MCF 10A (cell line): ENCODE measurements around the gene C2. TPM values are rescaled to one million over a fixed set of nuclear protein-coding genes. Genes with fewer than 3 reads are reported as not detected.
"Not testable (repeated sequence)": the region's sequence is repeated elsewhere in the genome, so short reads cannot be mapped to it uniquely, and the experiment has no call there.

Experiments
- BruUV-seq: library from RNA; stranded (reverse); fragments of 400-500 nt; replicated peaks from 2 replicates; lab custom pipeline; 2021; lab: Mats Ljungman, UMichigan
- CTCF ChIA-PET: fragments of 300-600 bp; sonication (Branson Sonifier 250); formaldehyde crosslinking; extraction: SDS; loops from one replicate; lab custom pipeline; 2021; ENCODE audit warnings: antibody characterized with exemption, inconsistent platforms; lab: Yijun Ruan, JAX
- POLR2A ChIA-PET: fragments of 300-600, 350-650 bp; sonication (Branson Sonifier 250); formaldehyde crosslinking; extraction: SDS; loops from one replicate; lab custom pipeline; 2020; ENCODE audit warnings: antibody characterized with exemption, inconsistent platforms; lab: Yijun Ruan, JAX
- DNase-seq: peaks from one replicate; pipeline ENCODE4 v3.0.0-alpha.2; 2018; ENCODE audit not compliant: unreplicated experiment
- H3K27ac Mint-ChIP-seq: one replicate; pipeline ENCODE4 v1.8.0; 2022; ENCODE audit warnings: mild to moderate bottlenecking, low read depth, mixed read lengths; ENCODE audit not compliant: unreplicated experiment
- H3K27me3 Mint-ChIP-seq: one replicate; pipeline ENCODE4 v1.8.0; 2022; ENCODE audit warnings: mixed read lengths; ENCODE audit not compliant: insufficient read depth, unreplicated experiment
- H3K36me3 Mint-ChIP-seq: one replicate; pipeline ENCODE4 v1.8.0; 2022; ENCODE audit warnings: mild to moderate bottlenecking, moderate library complexity, mixed read lengths; ENCODE audit not compliant: insufficient read depth, unreplicated experiment
- H3K4me1 Mint-ChIP-seq: one replicate; pipeline ENCODE4 v1.8.0; 2022; ENCODE audit warnings: mixed read lengths; ENCODE audit not compliant: insufficient read depth, unreplicated experiment
- H3K4me3 Mint-ChIP-seq: one replicate; pipeline ENCODE4 v1.8.0; 2022; ENCODE audit warnings: mild to moderate bottlenecking, moderate library complexity, mixed read lengths; ENCODE audit not compliant: unreplicated experiment
- H3K9me3 Mint-ChIP-seq: one replicate; pipeline ENCODE4 v1.8.0; 2022; ENCODE audit warnings: mixed read lengths; ENCODE audit not compliant: unreplicated experiment
- intact Hi-C: fragments of 100-400 bp; cut with micrococcal nuclease; formaldehyde crosslinking; loops from 2 replicates; pipeline ENCODE4 v1.14.1; 2022
- microRNA-seq: library from miRNA; unstranded; fragments of <30 nt; microRNA quantifications from one replicate; pipeline ENCODE4 v1.2.0, GENCODE V29; 2022
- total RNA-seq: library from RNA; stranded (reverse); gene quantifications from 2 replicates; pipeline ENCODE4 v1.2.3, GENCODE V29; 2022

Gene C2
- total RNA-seq, 1 experiment from 2014 or later, result not detected

GRCh38 chr6:31989363-31989762, 61.8 kb downstream of the C2 start:
- intact Hi-C loops, BruUV-seq, H3K36me3 Mint-ChIP-seq, CTCF ChIA-PET, H3K4me1 Mint-ChIP-seq, H3K27ac Mint-ChIP-seq, DNase-seq, POLR2A ChIA-PET, H3K27me3 Mint-ChIP-seq, H3K4me3 Mint-ChIP-seq, H3K9me3 Mint-ChIP-seq: not testable (repeated sequence)

GRCh38 chr6:31994421-31994820, 66.9 kb downstream of the C2 start:
- BruUV-seq, H3K27ac Mint-ChIP-seq: not testable (repeated sequence)

More at GRCh38 chr6:31994421-31994820, 66.9 kb downstream of the C2 start:
- H3K27me3 Mint-ChIP-seq, H3K9me3 Mint-ChIP-seq, intact Hi-C loops, CTCF ChIA-PET, H3K4me3 Mint-ChIP-seq, H3K4me1 Mint-ChIP-seq, POLR2A ChIA-PET, DNase-seq, H3K36me3 Mint-ChIP-seq: not testable (repeated sequence)

Small RNA genes within 50 kb of the gene (microRNA-seq; reads per million reads assigned to microRNA genes)
- not detected for gene MIR1236

Other genes starting within 250 kb of the C2 start
- 0.64 and 1.4 TPM in 2 replicates for gene LY6G5C, start 246.7 kb upstream of the C2 start, total RNA-seq
- gene ABHD16A, start 224.4 kb upstream of the C2 start, total RNA-seq, result 32.1 and 42.7 TPM in 2 replicates
- not detected in 2 replicates for gene LY6G6F, start 220.9 kb upstream of the C2 start, total RNA-seq
- gene LY6G6D, start 212.4 kb upstream of the C2 start, total RNA-seq, result not detected in 2 replicates
- 0.32 TPM in 1 of 2 replicates, not detected in the other for gene LY6G6C, start 206.0 kb upstream of the C2 start, total RNA-seq
- gene MPIG6B, start 204.3 kb upstream of the C2 start, total RNA-seq, result not detected in 2 replicates
- 8.5 and 13.5 TPM in 2 replicates for gene DDAH2, start 198.4 kb upstream of the C2 start, total RNA-seq
- gene CLIC1, start 191.2 kb upstream of the C2 start, total RNA-seq, result 511 and 632 TPM in 2 replicates
- 36.6 and 43.1 TPM in 2 replicates for gene MSH5, start 187.7 kb upstream of the C2 start, total RNA-seq
- 4.3 and 5.1 TPM in 2 replicates for gene SAPCD1, start 165.1 kb upstream of the C2 start, total RNA-seq
- 2.0 and 3.1 TPM in 2 replicates for gene VWA7, start 150.4 kb upstream of the C2 start, total RNA-seq
- 133 and 200 TPM in 2 replicates for gene VARS1, start 132.0 kb upstream of the C2 start, total RNA-seq
- gene LSM2, start 120.8 kb upstream of the C2 start, total RNA-seq, result 36.9 and 47.4 TPM in 2 replicates
- gene HSPA1L, start 112.4 kb upstream of the C2 start, total RNA-seq, result 0.35 and 0.79 TPM in 2 replicates
- 20.3 and 34.0 TPM in 2 replicates for gene HSPA1A, start 112.2 kb upstream of the C2 start, total RNA-seq
- gene HSPA1B, start 100.0 kb upstream of the C2 start, total RNA-seq, result 29.8 and 51.6 TPM in 2 replicates
- 19.7 and 43.8 TPM in 2 replicates for gene NEU1, start 64.9 kb upstream of the C2 start, total RNA-seq
- gene SLC44A4, start 48.7 kb upstream of the C2 start, total RNA-seq, result not detected in 2 replicates
- 20.2 and 21.8 TPM in 2 replicates for gene EHMT2, start 30.0 kb upstream of the C2 start, total RNA-seq
- 3.6 and 4.0 TPM in 2 replicates for gene ZBTB12, start 25.6 kb upstream of the C2 start, total RNA-seq
- gene CFB, start 18.4 kb downstream of the C2 start, total RNA-seq, result 24.5 and 24.6 TPM in 2 replicates
- 90.7 and 113 TPM in 2 replicates for gene NELFE, start 31.3 kb downstream of the C2 start, total RNA-seq
- 53.1 and 66.2 TPM in 2 replicates for gene SKIC2, start 31.5 kb downstream of the C2 start, total RNA-seq
- 39.1 and 41.4 TPM in 2 replicates for gene DXO, start 44.4 kb downstream of the C2 start, total RNA-seq
- gene C4A, start 54.3 kb downstream of the C2 start, total RNA-seq, result 7.7 and 16.2 TPM in 2 replicates
- 7.7 and 12.7 TPM in 2 replicates for gene C4B, start 87.1 kb downstream of the C2 start, total RNA-seq
- gene CYP21A2, start 110.7 kb downstream of the C2 start, total RNA-seq, result 0.33 and 0.88 TPM in 2 replicates
- gene TNXB, start 181.6 kb downstream of the C2 start, total RNA-seq, result 3.0 and 4.3 TPM in 2 replicates
- 65.6 and 86.5 TPM in 2 replicates for gene ATF6B, start 200.5 kb downstream of the C2 start, total RNA-seq
- gene FKBPL, start 202.6 kb downstream of the C2 start, total RNA-seq, result 4.8 and 5.8 TPM in 2 replicates
- gene PRRT1, start 224.2 kb downstream of the C2 start, total RNA-seq, result 0.17 and 0.19 TPM in 2 replicates
- 3.7 and 5.4 TPM in 2 replicates for gene PPT2, start 226.4 kb downstream of the C2 start, total RNA-seq
- 3.1 and 6.7 TPM in 2 replicates for gene EGFL8, start 236.9 kb downstream of the C2 start, total RNA-seq
- 37.8 and 43.4 TPM in 2 replicates for gene AGPAT1, start 248.4 kb downstream of the C2 start, total RNA-seq